ENCODE data around the gene FUT8.

The FUT8 gene

GRCh38 chr14:65770681-65771080 lies 358.2 kb downstream of the FUT8 start:
- Histone ChIP-seq H3K27me3 (ENCODE audit: insufficient read depth, low read depth, severe bottlenecking) (no peaks in the 10 kb centered on the region), H3K36me3 (no peaks in the 10 kb centered on the region), H3K4me3 (ENCODE audit: low read depth, low read length) (no peak overlapping the region), H3K27ac (no peak overlapping the region), H3K9me3 (ENCODE audit: severe bottlenecking) (peaks cover 7% of the 10 kb centered on the region)
- no peak for TF ChIP-seq CTCF (IDR thresholded peaks at IDR 0.05; ENCODE audit: low read depth, low read length)
- DNase-seq = no peak

- no peak for DNase-seq
- no peak for TF ChIP-seq CTCF (IDR thresholded peaks at IDR 0.05; ENCODE audit: low read depth, low read length)
Observed at GRCh38 chr14:65771271-65771670, 358.7 kb downstream of the FUT8 start.

GRCh38 chr14:65772466-65772865 lies 359.9 kb downstream of the FUT8 start:
- Histone ChIP-seq H3K9me3 (ENCODE audit: severe bottlenecking) (peaks cover 7% of the 10 kb centered on the region), H3K4me3 (ENCODE audit: low read depth, low read length) (no peak overlapping the region), H3K27ac (no peak overlapping the region), H3K36me3 (no peaks in the 10 kb centered on the region), H3K27me3 (ENCODE audit: insufficient read depth, low read depth, severe bottlenecking) (no peaks in the 10 kb centered on the region)
- no peak for DNase-seq
- no peak for TF ChIP-seq CTCF (IDR thresholded peaks at IDR 0.05; ENCODE audit: low read depth, low read length)

More at GRCh38 chr14:65771271-65771670, 358.7 kb downstream of the FUT8 start:
- H3K9me3 ChIP-seq (ENCODE audit: severe bottlenecking) = peaks cover 7% of the 10 kb centered on the region
- H3K4me3 ChIP-seq (ENCODE audit: low read depth, low read length) = no peak overlapping the region
- H3K27me3 ChIP-seq (ENCODE audit: insufficient read depth, low read depth, severe bottlenecking) = no peaks in the 10 kb centered on the region
- no peaks in the 10 kb centered on the region for H3K36me3 ChIP-seq
- no peak overlapping the region for H3K27ac ChIP-seq

GRCh38 chr14:65772921-65773574 lies 360.5 kb downstream of the FUT8 start:
- no peak for TF ChIP-seq CTCF (IDR thresholded peaks at IDR 0.05; ENCODE audit: low read depth, low read length)
- DNase-seq = no peak
- Histone ChIP-seq H3K4me3 (ENCODE audit: low read depth, low read length) (no peak overlapping the region), H3K27ac (no peak overlapping the region), H3K36me3 (no peaks in the 10 kb centered on the region), H3K27me3 (ENCODE audit: insufficient read depth, low read depth, severe bottlenecking) (no peaks in the 10 kb centered on the region), H3K9me3 (ENCODE audit: severe bottlenecking) (peaks cover 7% of the 10 kb centered on the region)

- Histone ChIP-seq H3K27ac (no peak overlapping the region), H3K27me3 (ENCODE audit: insufficient read depth, low read depth, severe bottlenecking) (no peaks in the 10 kb centered on the region), H3K4me3 (ENCODE audit: low read depth, low read length) (no peak overlapping the region), H3K36me3 (no peaks in the 10 kb centered on the region), H3K9me3 (ENCODE audit: severe bottlenecking) (peaks cover 3% of the 10 kb centered on the region)
- TF ChIP-seq CTCF (IDR thresholded peaks at IDR 0.05; ENCODE audit: low read depth, low read length) = no peak
- no peak for DNase-seq
Observed at GRCh38 chr14:65774041-65774440, 361.5 kb downstream of the FUT8 start.
